GM23338 (cell line): ENCODE results near the gene CBX2. TPM values are rescaled to one million over a fixed set of nuclear protein-coding genes. Genes with fewer than 3 reads are reported as not detected.

Experiments
- CREB1 ChIP-seq: fragments of 250-450 bp; sonication (Bioruptor Pico); IDR thresholded peaks from 2 replicates; pipeline ENCODE4 v1.5.0; 2020; ENCODE audit warnings: low read depth, mild to moderate bottlenecking, moderate library complexity
- CTCF ChIP-seq, 2 experiments: fragments of 200-600 bp in 1 of 2; sonication (generic) in 1 of 2; conservative IDR thresholded peaks; 2 replicates each; pipeline versions ENCODE4 v1.5.1 to v1.6.1; 2016 to 2017; ENCODE audit warnings: antibody characterized with exemption in 2 of 2, low read depth in 2 of 2, mild to moderate bottlenecking in 2 of 2, moderate library complexity in 1 of 2
- ETS1 ChIP-seq: IDR thresholded peaks from 2 replicates; pipeline ENCODE4 v1.6.1; 2016; ENCODE audit warnings: antibody characterized with exemption
- JUNB ChIP-seq: IDR thresholded peaks from one replicate; pipeline ENCODE4 v1.6.1; 2016; ENCODE audit warnings: antibody characterized with exemption; ENCODE audit not compliant: unreplicated experiment
- POLR2AphosphoS5 ChIP-seq: IDR thresholded peaks from 2 replicates; pipeline ENCODE4 v1.6.1; 2016; ENCODE audit warnings: antibody characterized with exemption, low read depth
- ZNF114 ChIP-seq: fragments of 250-450 bp; sonication (Bioruptor Pico); IDR thresholded peaks from 2 replicates; pipeline ENCODE4 v1.5.0; 2020; ENCODE audit warnings: mild to moderate bottlenecking, moderate library complexity
- ZNF462 ChIP-seq: fragments of 250-450 bp; sonication (Bioruptor Pico); IDR thresholded peaks from 2 replicates; pipeline ENCODE4 v1.5.0; 2020; ENCODE audit warnings: mild to moderate bottlenecking, moderate library complexity
- polyA plus RNA-seq: library from polyadenylated mRNA; unstranded; fragments of >200 nt; fragmentation: Nextera tagmentation; extraction: Ambion mirVana; gene quantifications from 2 replicates; pipeline ENCODE4 v1.2.1, GENCODE V29; 2016
- total RNA-seq: library from RNA; depleted of rRNA; stranded (reverse); fragments of >200 nt; shearing (Covaris generic); gene quantifications from 2 replicates; pipeline ENCODE4 v1.2.3, GENCODE V29; 2014

Gene CBX2
- total and polyA plus RNA-seq, 2 experiments from 2014 or later = 26.6 to 114 TPM

- no peak for TF ChIP-seq ZNF462 (CRISPR knock-in tag)
- no peak for TF ChIP-seq JUNB
- TF ChIP-seq CREB1 (CRISPR knock-in tag) = no peak
- TF ChIP-seq POLR2AphosphoS5 = no peak
- no peak for TF ChIP-seq ETS1
- TF ChIP-seq CTCF (conservative IDR thresholded peaks at IDR 0.05; ENCODE audit: low read depth in 2 of 2) = no peak
- no peak for TF ChIP-seq ZNF114 (CRISPR knock-in tag)
Observed at GRCh38 chr17:79783891-79784290, 5.9 kb downstream of the CBX2 start (continued).
